ENCODE data around the gene SLC32A1.
A peak's percentile ranks its signal among the peaks of the same experiment; 100 is the strongest.

The SLC32A1 gene

GRCh38 chr20:38725148-38725901 lies 1.0 kb downstream of the SLC32A1 start:
- DNase-seq (ENCODE audit: low spot score) = no peak

DNA sequence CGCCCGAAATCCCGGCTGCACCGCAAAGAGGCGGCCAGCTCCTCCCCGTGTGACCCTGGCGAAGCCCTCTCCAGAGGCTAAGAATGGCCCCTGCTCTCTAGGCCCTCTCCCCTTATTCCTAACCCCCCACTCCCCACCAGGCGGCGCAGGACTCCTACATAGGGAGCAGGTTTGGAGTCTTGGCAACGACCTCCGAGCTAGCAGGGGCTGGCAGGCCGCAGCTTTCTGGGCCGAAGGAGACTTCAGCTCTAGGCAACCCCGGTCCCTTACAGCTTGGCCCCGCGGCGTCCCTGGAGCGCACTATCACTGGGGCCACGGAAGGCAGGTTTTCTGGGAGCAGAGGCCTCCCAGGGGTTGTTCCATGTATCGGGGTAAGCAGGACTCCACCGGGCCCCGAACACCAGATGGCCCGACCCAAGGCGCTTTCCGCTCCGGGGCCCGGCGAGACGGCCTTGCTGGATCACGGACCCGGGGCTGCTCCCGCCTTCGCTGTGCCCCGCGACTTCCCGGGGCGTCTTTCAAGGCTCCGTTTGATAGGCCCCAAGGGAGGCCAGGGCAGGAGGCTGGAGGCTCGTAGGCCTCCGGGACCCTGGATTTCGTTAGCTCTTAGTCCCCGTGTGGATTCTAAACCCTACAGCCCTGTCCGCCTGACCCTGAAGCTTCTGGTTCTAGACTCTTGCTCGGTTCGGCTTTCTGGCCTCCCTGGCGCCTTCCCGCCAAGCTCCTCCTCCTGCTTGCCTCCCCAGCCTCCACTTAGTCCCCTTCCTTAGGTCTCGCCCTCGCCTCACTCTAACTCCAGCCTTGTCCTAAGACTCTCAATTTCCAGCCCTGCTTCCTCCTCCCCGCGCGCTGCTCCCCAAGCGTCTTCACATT lies 1.9 kb downstream of the SLC32A1 start:
- DNase-seq (ENCODE audit: low spot score) = no peak

DNA sequence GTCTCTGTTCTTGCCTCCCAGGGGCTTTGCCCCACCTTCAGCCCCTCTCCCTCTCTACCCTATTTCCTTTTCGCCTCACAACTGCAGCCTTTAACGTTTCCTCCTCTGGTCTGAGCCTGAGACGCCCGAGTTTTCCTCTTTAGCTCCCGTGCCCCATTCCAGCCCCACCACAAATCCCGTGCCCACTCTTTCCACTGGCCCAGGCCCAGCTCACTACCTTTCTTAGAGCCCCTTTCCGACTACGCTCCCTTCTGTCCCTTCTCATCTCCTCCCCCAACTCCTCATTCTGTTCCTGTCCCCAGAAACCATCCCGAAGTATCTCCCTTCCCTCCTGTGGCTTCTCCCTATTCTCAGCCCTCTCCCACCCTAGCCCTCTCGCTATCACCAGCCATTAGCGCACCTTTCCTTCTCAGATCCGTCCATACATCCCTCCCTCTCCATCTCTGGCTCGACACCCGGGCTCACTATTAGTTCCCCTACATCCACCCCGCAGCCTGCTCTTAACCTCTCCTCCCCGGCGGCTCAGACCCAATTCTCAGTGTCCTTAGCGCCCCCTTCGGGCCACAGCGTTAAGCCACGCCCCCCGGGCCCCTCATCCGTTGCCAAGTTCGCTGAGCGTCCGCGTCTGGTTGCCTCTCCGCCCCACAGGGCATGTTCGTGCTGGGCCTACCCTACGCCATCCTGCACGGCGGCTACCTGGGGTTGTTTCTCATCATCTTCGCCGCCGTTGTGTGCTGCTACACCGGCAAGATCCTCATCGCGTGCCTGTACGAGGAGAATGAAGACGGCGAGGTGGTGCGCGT lies 2.7 kb downstream of the SLC32A1 start:
- no peak for DNase-seq (ENCODE audit: low spot score)

DNA sequence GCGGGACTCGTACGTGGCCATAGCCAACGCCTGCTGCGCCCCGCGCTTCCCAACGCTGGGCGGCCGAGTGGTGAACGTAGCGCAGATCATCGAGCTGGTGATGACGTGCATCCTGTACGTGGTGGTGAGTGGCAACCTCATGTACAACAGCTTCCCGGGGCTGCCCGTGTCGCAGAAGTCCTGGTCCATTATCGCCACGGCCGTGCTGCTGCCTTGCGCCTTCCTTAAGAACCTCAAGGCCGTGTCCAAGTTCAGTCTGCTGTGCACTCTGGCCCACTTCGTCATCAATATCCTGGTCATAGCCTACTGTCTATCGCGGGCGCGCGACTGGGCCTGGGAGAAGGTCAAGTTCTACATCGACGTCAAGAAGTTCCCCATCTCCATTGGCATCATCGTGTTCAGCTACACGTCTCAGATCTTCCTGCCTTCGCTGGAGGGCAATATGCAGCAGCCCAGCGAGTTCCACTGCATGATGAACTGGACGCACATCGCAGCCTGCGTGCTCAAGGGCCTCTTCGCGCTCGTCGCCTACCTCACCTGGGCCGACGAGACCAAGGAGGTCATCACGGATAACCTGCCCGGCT lies 3.4 kb downstream of the SLC32A1 start:
- DNase-seq (ENCODE audit: low spot score) = no peak

GRCh38 chr20:38728191-38728781 lies 4.0 kb downstream of the SLC32A1 start:
- no peak for DNase-seq (ENCODE audit: low spot score)

GRCh38 chr20:38728911-38729642 lies 4.8 kb downstream of the SLC32A1 start:
- no peak for DNase-seq (ENCODE audit: low spot score)

GRCh38 chr20:38729767-38730166 lies 5.5 kb downstream of the SLC32A1 start:
- no peak for DNase-seq (ENCODE audit: low spot score)

DNA sequence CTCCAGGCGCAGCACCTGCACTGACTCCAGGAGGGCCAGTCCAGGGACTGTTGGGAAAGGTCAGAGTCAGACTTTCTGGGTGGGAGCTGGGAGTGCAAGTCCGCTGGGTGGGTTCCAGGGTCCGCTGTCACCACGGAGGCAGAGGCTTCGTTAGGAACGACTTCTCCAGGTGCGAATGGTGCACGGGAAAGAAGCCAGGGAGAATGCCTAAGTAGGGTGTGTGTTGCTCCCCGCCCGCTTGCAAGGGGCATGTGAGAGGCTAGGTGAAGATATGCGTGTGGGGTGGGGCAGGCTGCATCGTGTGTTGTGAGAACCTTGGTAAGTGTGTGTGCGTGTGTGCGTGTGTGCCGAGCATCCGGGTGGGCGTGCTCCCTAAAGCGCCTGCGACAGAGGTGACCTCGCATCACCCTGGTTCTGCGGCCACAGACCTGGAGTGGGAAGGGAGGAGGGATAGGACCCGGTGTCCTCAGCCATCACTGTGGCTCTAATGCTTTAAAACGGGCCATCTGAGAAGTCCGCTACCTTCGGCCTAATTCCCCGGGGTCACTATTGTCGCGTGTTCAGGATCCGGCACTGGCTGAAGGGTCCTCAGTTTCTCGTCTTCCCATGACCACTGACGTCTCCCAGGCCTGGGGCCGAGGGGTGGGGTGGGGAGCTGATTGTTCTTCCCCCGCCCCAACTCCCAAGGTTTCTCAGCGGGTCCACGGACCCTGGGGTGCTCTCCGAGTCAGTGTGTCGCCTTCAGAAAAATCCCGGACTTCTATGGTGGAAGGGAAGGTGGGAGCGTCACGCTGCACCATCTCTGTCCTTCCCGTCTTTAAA lies 6.1 kb downstream of the SLC32A1 start:
- peak; percentile 63 for DNase-seq (ENCODE audit: low spot score)

- DNase-seq (ENCODE audit: low spot score) = peak; percentile 95
These were observed 6.9 kb downstream of the SLC32A1 start for GRCh38 chr20:38730989-38731737.

- no peak for DNase-seq (ENCODE audit: low spot score)
These were observed 7.4 kb downstream of the SLC32A1 start for GRCh38 chr20:38731738-38732113.

DNA sequence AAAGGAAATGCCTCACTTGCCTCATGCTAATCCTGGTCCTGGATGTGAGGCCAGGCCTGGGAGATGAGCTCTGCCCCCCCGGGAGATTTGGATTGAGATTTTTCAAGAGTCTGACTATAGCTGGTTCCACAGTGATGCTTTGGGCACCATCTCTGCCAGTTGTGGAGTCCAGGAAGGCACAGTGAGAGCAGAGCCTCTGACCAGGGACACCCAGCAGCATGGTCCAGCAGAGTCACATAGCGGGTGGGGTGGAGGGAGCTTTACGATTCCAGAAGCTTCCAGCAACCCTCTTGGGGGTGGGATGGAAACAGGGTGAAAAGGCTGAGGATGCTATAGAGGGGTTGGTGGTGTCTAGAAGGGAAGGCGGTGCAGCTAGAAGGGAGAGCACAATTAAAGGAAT lies 8.7 kb downstream of the SLC32A1 start:
- no peak for DNase-seq (ENCODE audit: low spot score)

DNA sequence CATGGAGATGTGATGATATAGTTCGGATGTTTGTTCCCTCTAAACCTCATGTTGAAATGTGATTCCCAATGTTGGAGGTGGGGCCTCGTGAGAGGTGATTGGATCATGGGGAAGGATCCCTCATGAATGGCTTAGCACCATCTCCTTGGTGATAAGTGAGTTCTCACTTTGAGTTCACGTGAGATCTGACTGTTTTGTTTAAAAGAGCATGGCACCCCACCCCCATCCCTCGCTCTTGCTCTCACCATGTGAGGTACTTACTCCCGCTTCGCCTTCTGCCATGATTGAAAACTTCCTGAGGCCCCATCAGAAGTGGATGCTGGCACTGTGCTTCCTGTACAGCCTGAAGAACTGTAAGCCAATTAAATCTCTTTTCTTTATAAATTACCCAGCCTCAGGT lies 10.9 kb downstream of the SLC32A1 start:
- DNase-seq (ENCODE audit: low spot score) = no peak

- no peak for DNase-seq (ENCODE audit: low spot score)
These were observed 13.6 kb downstream of the SLC32A1 start for GRCh38 chr20:38737887-38738286.

DNA sequence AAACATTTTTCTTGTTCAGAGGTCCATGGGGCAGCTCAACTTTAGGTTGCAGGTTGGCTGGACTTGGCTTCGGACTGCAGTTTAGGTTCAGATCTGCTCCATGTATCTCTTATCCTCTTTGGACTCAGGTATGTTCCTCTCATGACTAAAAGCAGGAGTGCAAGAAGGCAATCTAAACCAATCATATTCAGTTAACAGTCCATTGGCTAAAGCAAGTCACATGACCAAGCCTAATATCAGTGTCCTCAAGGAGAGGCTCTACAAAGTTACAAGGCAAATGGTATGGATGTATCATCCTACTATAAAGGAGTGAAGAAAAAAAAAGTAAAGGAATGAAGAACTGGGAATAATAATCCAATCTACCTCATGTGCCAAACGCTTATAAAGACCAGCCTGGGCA lies 21.5 kb downstream of the SLC32A1 start:
- DNase-seq (ENCODE audit: low spot score) = peak; percentile 23

DNA sequence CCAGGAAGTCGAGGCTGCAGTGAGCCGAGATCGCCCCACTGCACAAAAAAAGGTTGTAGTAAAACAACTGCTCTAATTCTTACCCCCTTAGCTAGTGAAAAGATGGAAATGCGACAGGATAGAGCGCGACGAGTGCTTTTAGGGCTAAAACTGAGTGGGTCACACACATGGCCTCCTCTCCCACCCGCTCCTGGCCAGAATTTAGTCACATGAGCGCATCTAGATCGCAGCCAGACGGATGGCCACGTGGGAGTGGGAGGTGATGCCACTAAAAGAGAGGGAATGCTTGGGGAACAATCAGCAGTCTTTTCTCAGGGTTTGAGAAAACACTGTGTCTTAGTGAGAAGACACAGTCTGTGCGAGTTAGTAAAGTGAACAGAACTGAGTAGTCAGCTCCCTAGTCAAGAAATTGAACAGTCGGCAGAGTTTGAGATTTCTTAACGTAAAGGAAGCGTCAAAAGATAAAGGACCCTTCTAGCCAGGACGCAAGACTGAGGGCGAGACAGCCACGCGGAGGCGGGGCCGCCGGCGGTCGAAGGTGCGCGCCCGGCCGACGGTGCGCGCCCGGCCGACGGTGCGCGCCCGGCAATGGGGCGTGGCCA lies 23.3 kb downstream of the SLC32A1 start:
- no peak for DNase-seq (ENCODE audit: low spot score)

GRCh38 chr20:38748097-38748860 lies 24.0 kb downstream of the SLC32A1 start, which contains the start of gene ACTR5:
ACTR5 (plus strand) TSS chr20:38748460; CDS start chr20:38748479, 19 bp downstream.
- peak; percentile 92 for DNase-seq (ENCODE audit: low spot score)

- DNase-seq (ENCODE audit: low spot score) = no peak
These were observed 24.5 kb downstream of the SLC32A1 start for GRCh38 chr20:38748861-38749149.

- DNase-seq (ENCODE audit: low spot score) = peak; percentile 66
These were observed 27.2 kb downstream of the SLC32A1 start for GRCh38 chr20:38751360-38751976.
